GM12878 (cell line): ENCODE measurements around the gene TAF3. TPM values are rescaled to one million over a fixed set of nuclear protein-coding genes. Genes with fewer than 3 reads are reported as not detected.

ENCODE experiments used
- ATAC-seq: fragments of 200-7000 bp; cut with Tn5 transposase; 3 replicates; pipeline ENCODE4 v1.9.1; 2020; ENCODE audit warnings: mild to moderate bottlenecking, moderate library complexity
- BruUV-seq: library from RNA; stranded (reverse); fragments of 400-500 nt; replicated peaks from 2 replicates; lab custom pipeline; 2021; lab: Mats Ljungman, UMichigan
- CTCF ChIA-PET: fragments of 300-600 bp; sonication (Branson Sonifier 250); formaldehyde crosslinking; extraction: SDS; loops from one replicate; lab custom pipeline; 2021; ENCODE audit warnings: inconsistent platforms; lab: Yijun Ruan, JAX
- POLR2A ChIA-PET: fragments of 350-600 bp; formaldehyde crosslinking; extraction: SDS; loops from one replicate; lab custom pipeline; 2021; ENCODE audit warnings: inconsistent platforms; lab: Charles Lee
- RAD21 ChIA-PET: fragments of 300-600 bp; sonication (Branson Sonifier 250); formaldehyde crosslinking; loops from one replicate; lab custom pipeline; 2023; ENCODE audit warnings: antibody characterized with exemption; ENCODE audit not compliant: unreplicated experiment; lab: Charles Lee
- SMC1A ChIA-PET: fragments of 300-600 bp; sonication (Branson Sonifier 250); formaldehyde crosslinking; loops from one replicate; lab custom pipeline; 2023; ENCODE audit not compliant: unreplicated experiment, uncharacterized antibody; lab: Charles Lee
- DNase-seq: peaks from one replicate; pipeline ENCODE4 v3.0.0-alpha.2; 2011; ENCODE audit warnings: low read depth, low spot score
- FAIRE-seq: peaks from 3 replicates; lab custom pipeline; 2011; peaks lifted over from hg19 to GRCh38; lab: Jason Lieb, UNC
- H2AFZ ChIP-seq: 2 replicates; pipeline ENCODE4 v1.6.0; 2011; ENCODE audit warnings: low read depth, low read length, control low read depth; ENCODE audit not compliant: control insufficient read depth
- H3K27ac ChIP-seq: 2 replicates; pipeline ENCODE4 v1.5.1; 2011; ENCODE audit warnings: control low read depth; ENCODE audit not compliant: control insufficient read depth, insufficient read depth
- H3K27me3 ChIP-seq, 2 experiments: replicated peaks in 1 of 2; 2 replicates each; pipeline versions ENCODE4 v1.6.0 to v1.6.1; 2011; ENCODE audit warnings: low read length in 1 of 2; ENCODE audit not compliant: control insufficient read depth in 2 of 2, insufficient read depth in 2 of 2
- H3K36me3 ChIP-seq, 2 experiments: 2 replicates each; pipeline ENCODE4 v1.5.1; 2011; ENCODE audit warnings: low read length in 1 of 2; ENCODE audit not compliant: control insufficient read depth in 2 of 2, insufficient read depth in 2 of 2
- H3K4me1 ChIP-seq: 2 replicates; pipeline ENCODE4 v1.6.1; 2011; ENCODE audit warnings: mild to moderate bottlenecking, low read length, moderate library complexity, mixed read lengths; ENCODE audit not compliant: control insufficient read depth, insufficient read depth
- H3K4me2 ChIP-seq: 2 replicates; pipeline ENCODE4 v1.6.0; 2011; ENCODE audit warnings: control low read depth; ENCODE audit not compliant: control insufficient read depth, insufficient read depth
- H3K4me3 ChIP-seq: fragments of 200-600 bp; sonication (generic); 2 replicates; pipeline ENCODE4 v1.5.1; 2016
- H3K79me2 ChIP-seq: 2 replicates; pipeline ENCODE4 v1.6.0; 2011; ENCODE audit warnings: low read length; ENCODE audit not compliant: control insufficient read depth, insufficient read depth
- H3K9ac ChIP-seq: 2 replicates; pipeline ENCODE4 v1.8.0; 2011; ENCODE audit warnings: low read length, control low read depth, mixed read lengths; ENCODE audit not compliant: control insufficient read depth, insufficient read depth
- H3K9me3 ChIP-seq: replicated peaks from 3 replicates; pipeline ENCODE4 v1.5.1; 2011; ENCODE audit warnings: mild to moderate bottlenecking, low read length; ENCODE audit not compliant: control insufficient read depth, insufficient read depth
- H4K20me1 ChIP-seq: 2 replicates; pipeline ENCODE4 v1.6.0; 2011; ENCODE audit not compliant: control insufficient read depth, insufficient read depth
- CHD1 ChIP-seq: IDR thresholded peaks from 2 replicates; pipeline ENCODE4 v1.6.1; 2012; ENCODE audit warnings: low read depth, low read length, improper control_type of control experiment
- EP300 ChIP-seq, 2 experiments: fragments of 150-350 bp in 1 of 2; IDR thresholded peaks; 2 replicates each; pipeline ENCODE4 v1.6.1; 2011 to 2012; ENCODE audit warnings: low read depth in 2 of 2, low read length in 2 of 2, borderline replicate concordance in 1 of 2, improper control_type of control experiment in 1 of 2, inconsistent platforms in 1 of 2; ENCODE audit not compliant: control insufficient read depth in 1 of 2
- IRF5 ChIP-seq: fragments of 450-650 bp; IDR thresholded peaks from 2 replicates; pipeline ENCODE4 v1.6.1; 2017; ENCODE audit warnings: borderline replicate concordance
- LARP7 ChIP-seq: fragments of 450-650 bp; IDR thresholded peaks from 2 replicates; pipeline ENCODE4 v1.6.1; 2017; ENCODE audit warnings: mild to moderate bottlenecking
- NFYB ChIP-seq: IDR thresholded peaks from 2 replicates; pipeline ENCODE4 v1.6.1; 2011; ENCODE audit warnings: low read depth, mild to moderate bottlenecking, low read length, improper control_type of control experiment, moderate library complexity; ENCODE audit not compliant: insufficient read depth
- RAD51 ChIP-seq: fragments of 450-650 bp; IDR thresholded peaks from 2 replicates; pipeline ENCODE4 v1.6.1; 2016; ENCODE audit warnings: moderate library complexity, mild to moderate bottlenecking, inconsistent platforms
- RB1 ChIP-seq: fragments of 450-650 bp; formaldehyde crosslinking; IDR thresholded peaks from 2 replicates; pipeline ENCODE4 v1.6.1; 2017; ENCODE audit warnings: mild to moderate bottlenecking, borderline replicate concordance
- SMARCA5 ChIP-seq: fragments of 450-650 bp; IDR thresholded peaks from 2 replicates; pipeline ENCODE4 v1.6.1; 2017; ENCODE audit warnings: mild to moderate bottlenecking
- SP1 ChIP-seq: IDR thresholded peaks from one replicate; pipeline ENCODE4 v1.6.1; 2011; ENCODE audit warnings: low read depth, low read length
- TAF1 ChIP-seq: IDR thresholded peaks from 2 replicates; pipeline ENCODE4 v1.6.1; 2011; ENCODE audit warnings: mild to moderate bottlenecking, low read depth, low read length, borderline replicate concordance
- ZBTB4 ChIP-seq: fragments of 450-650 bp; formaldehyde crosslinking; IDR thresholded peaks from 2 replicates; pipeline ENCODE4 v1.4.0; 2022; ENCODE audit warnings: mild to moderate bottlenecking, moderate library complexity
- ZNF217 ChIP-seq: fragments of 450-650 bp; IDR thresholded peaks from 2 replicates; pipeline ENCODE4 v1.6.1; 2017; ENCODE audit warnings: antibody characterized with exemption, mild to moderate bottlenecking
- ZNF384 ChIP-seq: IDR thresholded peaks from 2 replicates; pipeline ENCODE4 v1.6.1; 2012; ENCODE audit warnings: low read depth, mild to moderate bottlenecking, low read length, improper control_type of control experiment, borderline replicate concordance
- WGBS: methylation state at CpG from one replicate; pipeline ENCODE4 v1.1.6; 2016; ENCODE audit warnings: low lambda C conversion rate; ENCODE audit not compliant: insufficient replicate concordance, insufficient coverage; ENCODE audit errors: missing lambda C conversion rate; 5-methylcytosine and 5-hydroxymethylcytosine counted together
- in situ Hi-C: fragments of 300-500 bp; cut with MboI; formaldehyde crosslinking; loops from 9 replicates; pipeline ENCODE4 v1.14.3; 2018; ENCODE audit warnings: mixed read lengths
- intact Hi-C: fragments of 100-400 bp; cut with micrococcal nuclease; formaldehyde crosslinking; loops from one replicate; pipeline ENCODE4 v1.14.2; 2022; ENCODE audit not compliant: unreplicated experiment
- polyA plus RNA-seq, 11 experiments: library from polyadenylated mRNA; depleted of rRNA in 4 of 11; unstranded in 6 of 11; stranded (reverse) in 5 of 11; fragments of >200 nt; fragmentation: Nextera tagmentation in 4 of 11; fragmentation: Illumina TruSeq in 1 of 11; extraction: Ambion mirVana in 4 of 11; extraction: Trizol in 1 of 11; gene quantifications; 1 replicate in 1 of 11; 2 replicates in 10 of 11; pipeline versions ENCODE4 v1.2.1 to v1.2.3, GENCODE V29; 2011 to 2016; ENCODE audit warnings: inconsistent platforms in 2 of 11, missing spikeins in 2 of 11, low read depth in 1 of 11
- total RNA-seq, 4 experiments: library from RNA; depleted of rRNA in 3 of 4; stranded (reverse); fragments of >200 nt in 3 of 4; fragmentation: Illumina TruSeq in 1 of 4; extraction: Trizol in 1 of 4; gene quantifications; 2 replicates each; pipeline versions ENCODE4 v1.2.1 to v1.2.3, GENCODE V29; 2013 to 2021

TAF3 gene
- total and polyA plus RNA-seq, 10 of the 15 experiments (the other 5 are each of a cell fraction or from before 2014, with no cell fraction given) = 2.0 to 10.1 (median 3.7) TPM

GRCh38 chr10:8032558-8032957 is 214.3 kb downstream of the TAF3 start:
- Histone ChIP-seq H4K20me1 (no peaks in the 10 kb centered on the region), H3K27ac (no peak overlapping the region), H3K36me3 (no peaks in the 10 kb centered on the region), H3K4me3 (no peak overlapping the region), H3K4me1 (no peaks in the 10 kb centered on the region), H3K27me3 (peaks cover 14 to 16% of the 10 kb centered on the region in 2 experiments), H2AFZ (no peak overlapping the region), H3K9ac (no peak overlapping the region), H3K4me2 (no peak overlapping the region), H3K9me3 (no peaks in the 10 kb centered on the region), H3K79me2 (no peaks in the 10 kb centered on the region)
- WGBS = 72% methylated on average over 7 of the region's 7 CpGs
- TF ChIP-seq ZBTB4 (no peak), CHD1 (no peak), SMARCA5 (no peak), LARP7 (no peak), ZNF217 (no peak), IRF5 (no peak), EP300 (IDR thresholded peaks at IDR 0.05; ENCODE audit: borderline replicate concordance in 1 of 2, control insufficient read depth in 1 of 2, low read depth in 2 of 2, low read length in 2 of 2) (no peak), TAF1 (no peak), NFYB (no peak), ZNF384 (no peak), SP1 (no peak), RAD51 (no peak), RB1 (no peak)
- in situ Hi-C loops (loop anchor here (25.0 kb wide), 1 partner anchor 1180 kb away; no protein-coding TSS in a partner anchor), intact Hi-C loops (no loop called here)
- ChIA-PET POLR2A (no interaction called here), CTCF (interaction anchor here (1.2 kb wide), 1 partner anchor 10 kb away, joined by 4 read pairs; no protein-coding TSS in a partner anchor), RAD21 (no interaction called here), SMC1A (no interaction called here)
- no TSS peak for BruUV-seq
- ATAC-seq (no peak), DNase-seq (no peak), FAIRE-seq (no peak)
